ENCODE measurements around the gene GALNT18. TPM values are rescaled to one million over a fixed set of nuclear protein-coding genes. Genes with fewer than 3 reads are reported as not detected.

Gene GALNT18
- total RNA-seq, 1 experiment from 2014 or later = 9.2 TPM

DNA sequence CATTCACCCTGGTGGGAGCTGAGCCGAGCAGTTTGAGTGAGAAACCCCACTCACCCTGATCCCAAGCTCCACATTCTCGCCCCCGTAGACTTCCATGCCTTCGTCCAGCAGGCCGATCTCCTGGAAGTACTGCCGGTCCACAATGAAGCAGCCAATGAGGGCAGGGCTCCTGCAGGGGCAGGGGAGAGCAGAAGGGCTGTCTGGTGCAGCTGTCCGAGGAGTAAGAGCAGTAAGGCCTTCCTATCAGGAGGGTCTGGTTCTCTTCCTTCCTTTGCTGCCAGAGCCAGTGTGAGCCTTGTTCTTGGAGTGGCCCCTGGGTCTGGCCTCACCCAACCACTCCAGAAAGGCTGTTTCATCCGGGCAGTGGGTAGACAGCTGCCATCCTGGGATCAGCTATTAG is 249.3 kb downstream of the GALNT18 start:
- intact Hi-C loops (cut with micrococcal nuclease; ENCODE audit: unreplicated experiment) = no loop called here
- Mint-ChIP-seq H3K36me3 (ENCODE audit: insufficient read depth, unreplicated experiment) (no peaks in the 10 kb centered on the region), H3K4me3 (ENCODE audit: low read depth, unreplicated experiment) (no peak overlapping the region), H3K27me3 (ENCODE audit: unreplicated experiment) (no peaks in the 10 kb centered on the region), H3K27ac (ENCODE audit: unreplicated experiment) (no peak overlapping the region), H3K4me1 (ENCODE audit: low read depth, unreplicated experiment) (peaks cover 17% of the 10 kb centered on the region), H3K9me3 (ENCODE audit: low read depth, unreplicated experiment) (peaks cover 3% of the 10 kb centered on the region)
- CTCF ChIA-PET = no interaction called here
- DNase-seq = no peak
- BruUV-seq (replicated peaks) = no TSS peak
- TF ChIP-seq, protein P1, sequence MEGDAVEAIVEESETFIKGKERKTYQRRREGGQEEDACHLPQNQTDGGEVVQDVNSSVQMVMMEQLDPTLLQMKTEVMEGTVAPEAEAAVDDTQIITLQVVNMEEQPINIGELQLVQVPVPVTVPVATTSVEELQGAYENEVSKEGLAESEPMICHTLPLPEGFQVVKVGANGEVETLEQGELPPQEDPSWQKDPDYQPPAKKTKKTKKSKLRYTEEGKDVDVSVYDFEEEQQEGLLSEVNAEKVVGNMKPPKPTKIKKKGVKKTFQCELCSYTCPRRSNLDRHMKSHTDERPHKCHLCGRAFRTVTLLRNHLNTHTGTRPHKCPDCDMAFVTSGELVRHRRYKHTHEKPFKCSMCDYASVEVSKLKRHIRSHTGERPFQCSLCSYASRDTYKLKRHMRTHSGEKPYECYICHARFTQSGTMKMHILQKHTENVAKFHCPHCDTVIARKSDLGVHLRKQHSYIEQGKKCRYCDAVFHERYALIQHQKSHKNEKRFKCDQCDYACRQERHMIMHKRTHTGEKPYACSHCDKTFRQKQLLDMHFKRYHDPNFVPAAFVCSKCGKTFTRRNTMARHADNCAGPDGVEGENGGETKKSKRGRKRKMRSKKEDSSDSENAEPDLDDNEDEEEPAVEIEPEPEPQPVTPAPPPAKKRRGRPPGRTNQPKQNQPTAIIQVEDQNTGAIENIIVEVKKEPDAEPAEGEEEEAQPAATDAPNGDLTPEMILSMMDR (IDR thresholded peaks at IDR 0.05; ENCODE audit: unreplicated experiment) = no peak

DNA sequence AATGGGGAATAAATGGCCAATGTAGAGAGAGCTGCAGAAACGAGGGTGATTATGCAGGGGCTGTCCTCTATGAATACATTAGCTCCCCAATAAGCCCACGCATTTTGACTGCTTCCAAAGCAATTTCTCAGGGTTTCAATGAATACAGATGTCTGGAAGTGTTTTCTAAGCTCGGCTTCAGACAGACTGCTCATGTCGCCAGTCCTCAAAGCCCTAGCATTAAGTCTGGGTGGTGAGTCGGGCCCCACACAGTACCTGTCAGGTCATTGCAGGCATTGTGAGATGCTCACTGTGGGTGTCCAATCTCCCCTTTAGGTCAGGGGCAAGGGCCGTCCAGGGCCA is 250.9 kb downstream of the GALNT18 start:
- H3K4me1 Mint-ChIP-seq (ENCODE audit: low read depth, unreplicated experiment) = peaks cover 17% of the 10 kb centered on the region
- no peak for DNase-seq
- no peak overlapping the region for H3K27ac Mint-ChIP-seq (ENCODE audit: unreplicated experiment)
- H3K9me3 Mint-ChIP-seq (ENCODE audit: low read depth, unreplicated experiment) = peaks cover 3% of the 10 kb centered on the region
- no peaks in the 10 kb centered on the region for H3K36me3 Mint-ChIP-seq (ENCODE audit: insufficient read depth, unreplicated experiment)
- intact Hi-C loops (cut with micrococcal nuclease; ENCODE audit: unreplicated experiment) = no loop called here
- no peaks in the 10 kb centered on the region for H3K27me3 Mint-ChIP-seq (ENCODE audit: unreplicated experiment)
- BruUV-seq (replicated peaks) = no TSS peak
- TF ChIP-seq, protein P1 (IDR thresholded peaks at IDR 0.05; ENCODE audit: unreplicated experiment) = no peak
- CTCF ChIA-PET = no interaction called here
- H3K4me3 Mint-ChIP-seq (ENCODE audit: low read depth, unreplicated experiment) = no peak overlapping the region

DNA sequence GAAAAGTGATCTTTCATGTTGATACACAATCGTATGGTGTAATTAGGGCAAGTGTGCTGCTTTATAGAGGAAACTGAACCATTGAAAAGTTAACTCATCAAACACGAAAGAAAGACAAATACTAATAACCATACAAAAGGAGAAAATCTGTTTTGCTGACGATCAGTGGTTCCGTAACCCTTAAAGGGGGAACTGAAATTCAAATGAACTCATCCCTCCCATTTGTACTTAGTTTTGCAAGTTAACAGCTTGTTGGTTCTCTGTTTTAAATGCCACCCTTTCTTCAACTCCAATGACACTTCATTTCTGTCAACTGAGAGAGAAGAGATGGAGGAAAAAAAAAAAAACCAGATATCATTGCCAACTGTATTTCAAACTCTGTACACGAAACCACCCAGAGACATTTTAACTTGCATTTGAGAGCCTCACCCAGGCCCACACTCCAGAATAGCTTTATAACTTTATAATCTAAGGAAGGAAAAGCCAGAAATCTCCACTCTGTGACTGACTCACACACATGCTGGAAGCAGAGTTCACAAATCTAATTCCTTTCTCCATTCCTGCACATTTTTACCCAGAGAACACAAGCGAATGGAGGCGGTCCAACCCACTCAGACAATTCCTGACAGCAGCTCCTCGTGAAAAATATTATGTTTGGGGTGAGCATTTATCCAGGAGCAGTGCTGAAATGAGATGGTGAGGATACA is 251.4 kb downstream of the GALNT18 start:
- no peak overlapping the region for H3K27ac Mint-ChIP-seq (ENCODE audit: unreplicated experiment)

DNA sequence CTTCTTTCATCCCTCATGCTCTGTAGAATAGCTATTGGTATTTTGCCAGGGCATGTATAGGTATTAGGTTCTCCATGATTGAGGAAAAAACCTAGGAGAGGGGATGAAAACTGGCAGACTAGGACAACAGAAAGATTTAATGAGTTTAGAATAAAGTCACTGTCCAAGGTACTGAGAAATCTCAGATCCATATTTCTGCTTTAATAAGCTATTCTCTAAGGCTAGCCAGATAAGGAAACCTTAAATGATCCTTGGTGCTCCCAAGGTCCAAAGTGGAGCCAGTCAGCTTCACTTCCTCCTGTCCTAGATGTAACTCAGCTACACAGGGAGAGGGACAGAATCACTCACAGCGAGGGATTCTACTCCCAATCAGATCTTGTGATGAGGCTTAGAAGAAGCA is 255.0 kb downstream of the GALNT18 start:
- Mint-ChIP-seq H3K27me3 (ENCODE audit: unreplicated experiment) (no peaks in the 10 kb centered on the region), H3K4me3 (ENCODE audit: low read depth, unreplicated experiment) (no peak overlapping the region), H3K9me3 (ENCODE audit: low read depth, unreplicated experiment) (peaks cover 3% of the 10 kb centered on the region), H3K36me3 (ENCODE audit: insufficient read depth, unreplicated experiment) (no peaks in the 10 kb centered on the region), H3K4me1 (ENCODE audit: low read depth, unreplicated experiment) (no peaks in the 10 kb centered on the region), H3K27ac (ENCODE audit: unreplicated experiment) (no peak overlapping the region)
- TF ChIP-seq, protein P1 (IDR thresholded peaks at IDR 0.05; ENCODE audit: unreplicated experiment) = no peak
- intact Hi-C loops (cut with micrococcal nuclease; ENCODE audit: unreplicated experiment) = no loop called here
- DNase-seq = no peak
- CTCF ChIA-PET = interaction anchor here (0.5 to 1.1 kb wide), 2 partner anchors 32 to 267 kb away, joined by 3 to 4 read pairs; no protein-coding TSS in a partner anchor
- no TSS peak for BruUV-seq (replicated peaks)

More for the DNA sequence above, 251.4 kb downstream of the GALNT18 start:
- peaks cover 3% of the 10 kb centered on the region for H3K9me3 Mint-ChIP-seq (ENCODE audit: low read depth, unreplicated experiment)
- no peak overlapping the region for H3K4me3 Mint-ChIP-seq (ENCODE audit: low read depth, unreplicated experiment)
- BruUV-seq (replicated peaks) = no TSS peak
- no peaks in the 10 kb centered on the region for H3K27me3 Mint-ChIP-seq (ENCODE audit: unreplicated experiment)
- DNase-seq = no peak
- CTCF ChIA-PET = no interaction called here
- peaks cover 17% of the 10 kb centered on the region for H3K4me1 Mint-ChIP-seq (ENCODE audit: low read depth, unreplicated experiment)
- intact Hi-C loops (cut with micrococcal nuclease; ENCODE audit: unreplicated experiment) = no loop called here
- TF ChIP-seq, protein P1 (IDR thresholded peaks at IDR 0.05; ENCODE audit: unreplicated experiment) = no peak
- no peaks in the 10 kb centered on the region for H3K36me3 Mint-ChIP-seq (ENCODE audit: insufficient read depth, unreplicated experiment)

Measured in Calu3 (cell line).